H9 (cell line): ENCODE measurements around the gene CDADC1. TPM values are rescaled to one million over a fixed set of nuclear protein-coding genes. Genes with fewer than 3 reads are reported as not detected.

Experiments used
- DNase-seq: peaks from one replicate; pipeline ENCODE4 v3.0.0-alpha.2; 2017
- H2AFZ ChIP-seq: one replicate; pipeline ENCODE4 v1.6.1; 2013; ENCODE audit warnings: mild to moderate bottlenecking, low read length, control low read depth, moderate library complexity
- H2AK5ac ChIP-seq: 2 replicates; pipeline ENCODE4 v1.6.1; 2013; ENCODE audit warnings: low read length, control low read depth, mixed read lengths; ENCODE audit not compliant: insufficient read length
- H2BK120ac ChIP-seq: one replicate; pipeline ENCODE4 v1.6.1; 2013; ENCODE audit warnings: low read depth, mild to moderate bottlenecking, low read length, control low read depth, inconsistent platforms; ENCODE audit not compliant: poor library complexity, severe bottlenecking
- H2BK12ac ChIP-seq: 2 replicates; pipeline ENCODE4 v1.6.1; 2013; ENCODE audit warnings: low read length, control low read depth, mixed read lengths, low read depth; ENCODE audit not compliant: insufficient read length
- H2BK15ac ChIP-seq: 2 replicates; pipeline ENCODE4 v1.6.1; 2013; ENCODE audit warnings: low read depth, low read length, control low read depth
- H2BK20ac ChIP-seq: one replicate; pipeline ENCODE4 v1.6.1; 2013; ENCODE audit warnings: low read depth, mild to moderate bottlenecking, low read length, control low read depth, inconsistent platforms; ENCODE audit not compliant: poor library complexity, severe bottlenecking
- H2BK5ac ChIP-seq: 2 replicates; pipeline ENCODE4 v1.6.1; 2013; ENCODE audit warnings: low read length, control low read depth, mixed read lengths; ENCODE audit not compliant: insufficient read length
- H3K14ac ChIP-seq: 2 replicates; pipeline ENCODE4 v1.6.1; 2013; ENCODE audit warnings: low read length, control low read depth; ENCODE audit not compliant: insufficient read depth
- H3K18ac ChIP-seq: 2 replicates; pipeline ENCODE4 v1.6.1; 2013; ENCODE audit warnings: low read depth, mild to moderate bottlenecking, mixed read lengths, low read length, control low read depth; ENCODE audit not compliant: insufficient read length
- H3K23ac ChIP-seq: 2 replicates; pipeline ENCODE4 v1.6.1; 2013; ENCODE audit warnings: low read length, control low read depth, mixed read lengths, low read depth; ENCODE audit not compliant: insufficient read length
- H3K23me2 ChIP-seq: 2 replicates; pipeline ENCODE4 v1.6.1; 2013; ENCODE audit warnings: low read depth, mild to moderate bottlenecking, mixed read lengths, low read length, control low read depth; ENCODE audit not compliant: insufficient read length, poor library complexity, severe bottlenecking
- H3K27ac ChIP-seq: 2 replicates; pipeline ENCODE4 v1.5.1; 2013; ENCODE audit warnings: low read length, control low read depth, mixed read lengths, low read depth; ENCODE audit not compliant: insufficient read length
- H3K27me3 ChIP-seq: 2 replicates; pipeline ENCODE4 v1.6.1; 2013; ENCODE audit warnings: low read length, control low read depth, inconsistent platforms; ENCODE audit not compliant: insufficient read depth
- H3K4ac ChIP-seq: 2 replicates; pipeline ENCODE4 v1.6.1; 2013; ENCODE audit warnings: low read depth, mild to moderate bottlenecking, control low read depth, inconsistent platforms, low read length, moderate library complexity
- H3K4me1 ChIP-seq: 2 replicates; pipeline ENCODE4 v1.6.1; 2013; ENCODE audit warnings: low read length, control low read depth, inconsistent platforms; ENCODE audit not compliant: insufficient read depth
- H3K4me2 ChIP-seq: 2 replicates; pipeline ENCODE4 v1.6.1; 2013; ENCODE audit warnings: low read length, control low read depth, mixed read lengths; ENCODE audit not compliant: insufficient read length, insufficient read depth
- H3K56ac ChIP-seq: 2 replicates; pipeline ENCODE4 v1.6.1; 2013; ENCODE audit warnings: low read depth, mild to moderate bottlenecking, mixed read lengths, low read length, control low read depth; ENCODE audit not compliant: insufficient read length
- H3K79me1 ChIP-seq: 2 replicates; pipeline ENCODE4 v1.6.1; 2013; ENCODE audit warnings: low read depth, mild to moderate bottlenecking, moderate library complexity, low read length, control low read depth, inconsistent platforms; ENCODE audit not compliant: insufficient read depth, poor library complexity, severe bottlenecking
- H3K79me2 ChIP-seq: 2 replicates; pipeline ENCODE4 v1.6.1; 2013; ENCODE audit warnings: low read length, control low read depth, inconsistent platforms; ENCODE audit not compliant: insufficient read depth
- H3K9ac ChIP-seq: 2 replicates; pipeline ENCODE4 v1.6.1; 2013; ENCODE audit warnings: low read length, control low read depth, mixed read lengths; ENCODE audit not compliant: insufficient read length; ENCODE audit errors: extremely low read depth
- H3K9me3 ChIP-seq: one replicate; pipeline ENCODE4 v1.6.1; 2013; ENCODE audit warnings: low read depth, low read length, inconsistent platforms; ENCODE audit not compliant: control insufficient read depth
- H3T11ph ChIP-seq: one replicate; pipeline ENCODE4 v1.6.1; 2013; ENCODE audit warnings: mild to moderate bottlenecking, low read length, control low read depth, inconsistent platforms
- H4K20me1 ChIP-seq: one replicate; pipeline ENCODE4 v1.6.1; 2013; ENCODE audit not compliant: control insufficient read depth, insufficient read length, insufficient read depth
- H4K5ac ChIP-seq: 2 replicates; pipeline ENCODE4 v1.6.1; 2013; ENCODE audit warnings: low read depth, mild to moderate bottlenecking, mixed read lengths, low read length, control low read depth; ENCODE audit not compliant: insufficient read length
- H4K8ac ChIP-seq: replicated peaks from 2 replicates; pipeline ENCODE4 v1.6.1; 2013; ENCODE audit warnings: low read length, control low read depth, mixed read lengths, low read depth; ENCODE audit not compliant: insufficient read length
- H4K91ac ChIP-seq: 2 replicates; pipeline ENCODE4 v1.6.1; 2013; ENCODE audit warnings: low read depth, mild to moderate bottlenecking, moderate library complexity, mixed read lengths, low read length, control low read depth; ENCODE audit not compliant: insufficient read length
- H3K27ac Mint-ChIP-seq, 3 experiments: 2 replicates in 2 of 3; 3 replicates in 1 of 3; pipeline ENCODE4 v1.8.0; 2020 to 2021; ENCODE audit warnings: mixed read lengths in 3 of 3, mild to moderate bottlenecking in 1 of 3, moderate library complexity in 1 of 3
- H3K27me3 Mint-ChIP-seq: 2 replicates; pipeline ENCODE4 v1.8.0; 2021; ENCODE audit warnings: low read depth, mild to moderate bottlenecking, moderate library complexity, mixed read lengths
- H3K36me3 Mint-ChIP-seq, 3 experiments: 2 replicates in 2 of 3; 3 replicates in 1 of 3; pipeline ENCODE4 v1.8.0; 2020 to 2021; ENCODE audit warnings: low read depth in 3 of 3, mixed read lengths in 3 of 3; ENCODE audit not compliant: insufficient read depth in 1 of 3
- H3K4me1 Mint-ChIP-seq, 2 experiments: 2 replicates each; pipeline ENCODE4 v1.8.0; 2020; ENCODE audit warnings: mixed read lengths in 2 of 2
- H3K4me3 Mint-ChIP-seq, 2 experiments: 2 replicates in 1 of 2; 3 replicates in 1 of 2; pipeline ENCODE4 v1.8.0; 2020 to 2021; ENCODE audit warnings: mild to moderate bottlenecking in 2 of 2, mixed read lengths in 2 of 2, moderate library complexity in 1 of 2
- H3K9me3 Mint-ChIP-seq, 2 experiments: 2 replicates in 1 of 2; 3 replicates in 1 of 2; pipeline ENCODE4 v1.8.0; 2020; ENCODE audit warnings: mild to moderate bottlenecking in 2 of 2, mixed read lengths in 2 of 2, moderate library complexity in 1 of 2
- WGBS: extraction: QIAGEN DNeasy Blood & Tissue Kit; methylation state at CpG from one replicate; pipeline ENCODE4 v1.1.7; 2013; ENCODE audit warnings: missing lambda C conversion rate, low lambda C conversion rate, mixed read lengths; ENCODE audit not compliant: insufficient read length; ENCODE audit errors: extremely low coverage; 5-methylcytosine and 5-hydroxymethylcytosine counted together
- total RNA-seq: library from RNA; stranded (reverse); gene quantifications from 2 replicates; pipeline ENCODE4 v1.2.1, GENCODE V29; 2021
- TF ChIP-seq, protein P1 (sequence below): fragments of 200-600 bp; sonication (generic); conservative IDR thresholded peaks from 3 replicates; pipeline ENCODE4 v1.8.0; 2021; ENCODE audit warnings: antibody characterized with exemption, mild to moderate bottlenecking

CDADC1 gene
- total RNA-seq, 1 experiment from 2014 or later: 4.9 TPM

DNA sequence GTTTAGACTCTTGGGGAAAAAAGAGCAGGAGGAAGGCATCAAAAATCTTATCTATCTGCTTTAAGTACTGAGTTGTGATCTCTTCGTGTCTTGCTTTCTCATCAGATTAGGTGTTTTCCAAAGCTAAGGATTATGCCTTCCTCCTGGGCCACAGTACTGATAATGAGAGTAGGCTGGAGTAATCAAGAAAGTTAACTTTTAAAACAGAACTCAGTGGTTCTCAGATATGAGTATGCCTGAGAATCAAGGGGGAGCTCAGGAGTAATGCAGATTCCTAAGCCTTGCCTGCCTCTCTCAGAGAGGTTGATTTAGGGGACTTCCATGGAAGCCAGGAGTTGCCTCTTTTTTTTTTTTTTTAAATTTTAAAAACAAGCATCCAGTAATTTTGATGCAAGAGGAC lies 23.5 kb downstream of the CDADC1 start:
- Histone ChIP-seq H2BK120ac (no peak overlapping the region), H3K4ac (no peak overlapping the region), H3K4me2 (no peak overlapping the region), H2AK5ac (no peak overlapping the region), H3K23me2 (no peaks in the 10 kb centered on the region), H3K4me1 (no peaks in the 10 kb centered on the region), H3K14ac (no peak overlapping the region), H2BK12ac (no peak overlapping the region), H3K18ac (no peak overlapping the region), H4K91ac (no peak overlapping the region), H2BK5ac (no peak overlapping the region), H3T11ph (no peak overlapping the region), H3K79me2 (no peaks in the 10 kb centered on the region), H4K8ac (no peak overlapping the region), H4K5ac (no peak overlapping the region), H3K23ac (no peak overlapping the region), H3K79me1 (no peaks in the 10 kb centered on the region), H3K9ac (no peak overlapping the region), H3K27me3 (no peaks in the 10 kb centered on the region), H2BK20ac (no peak overlapping the region), H3K27ac (no peak overlapping the region), H2BK15ac (no peak overlapping the region), H2AFZ (no peak overlapping the region), H3K9me3 (no peaks in the 10 kb centered on the region), H4K20me1 (no peaks in the 10 kb centered on the region), H3K56ac (no peak overlapping the region)
- no peak for DNase-seq
- TF ChIP-seq, protein P1, sequence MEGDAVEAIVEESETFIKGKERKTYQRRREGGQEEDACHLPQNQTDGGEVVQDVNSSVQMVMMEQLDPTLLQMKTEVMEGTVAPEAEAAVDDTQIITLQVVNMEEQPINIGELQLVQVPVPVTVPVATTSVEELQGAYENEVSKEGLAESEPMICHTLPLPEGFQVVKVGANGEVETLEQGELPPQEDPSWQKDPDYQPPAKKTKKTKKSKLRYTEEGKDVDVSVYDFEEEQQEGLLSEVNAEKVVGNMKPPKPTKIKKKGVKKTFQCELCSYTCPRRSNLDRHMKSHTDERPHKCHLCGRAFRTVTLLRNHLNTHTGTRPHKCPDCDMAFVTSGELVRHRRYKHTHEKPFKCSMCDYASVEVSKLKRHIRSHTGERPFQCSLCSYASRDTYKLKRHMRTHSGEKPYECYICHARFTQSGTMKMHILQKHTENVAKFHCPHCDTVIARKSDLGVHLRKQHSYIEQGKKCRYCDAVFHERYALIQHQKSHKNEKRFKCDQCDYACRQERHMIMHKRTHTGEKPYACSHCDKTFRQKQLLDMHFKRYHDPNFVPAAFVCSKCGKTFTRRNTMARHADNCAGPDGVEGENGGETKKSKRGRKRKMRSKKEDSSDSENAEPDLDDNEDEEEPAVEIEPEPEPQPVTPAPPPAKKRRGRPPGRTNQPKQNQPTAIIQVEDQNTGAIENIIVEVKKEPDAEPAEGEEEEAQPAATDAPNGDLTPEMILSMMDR: no peak
- peaks cover 0 to 4% of the 10 kb centered on the region in 2 experiments; a peak in 2 of 4 replicates for H3K4me1 Mint-ChIP-seq
- H3K27ac Mint-ChIP-seq: no peak overlapping the region
- H3K36me3 Mint-ChIP-seq: no peaks in the 10 kb centered on the region
- H3K27me3 Mint-ChIP-seq: no peaks in the 10 kb centered on the region
- no CpG with 5 or more reads among the region's 1 CpG for whole genome bisulfite sequencing
- H3K9me3 Mint-ChIP-seq: no peaks in the 10 kb centered on the region
- H3K4me3 Mint-ChIP-seq: no peak overlapping the region
